SJCRH30 (cell line): ENCODE measurements around the gene SLC16A2. TPM values are rescaled to one million over a fixed set of nuclear protein-coding genes. Genes with fewer than 3 reads are reported as not detected.

Experiments
- DNase-seq, 2 experiments: peaks; one replicate each; pipeline ENCODE4 v3.0.0-alpha.2; 2015 to 2020
- H3K27ac ChIP-seq: fragments of 250-450 bp; sonication (Bioruptor Pico); 2 replicates; pipeline ENCODE4 v1.5.1; 2020; ENCODE audit warnings: mild to moderate bottlenecking, moderate library complexity
- H3K27me3 ChIP-seq: fragments of 250-450 bp; sonication (Bioruptor Pico); 2 replicates; pipeline ENCODE4 v1.5.1; 2020; ENCODE audit warnings: mild to moderate bottlenecking, moderate library complexity
- H3K36me3 ChIP-seq: fragments of 250-450 bp; sonication (Bioruptor Pico); 2 replicates; pipeline ENCODE4 v1.5.1; 2020; ENCODE audit warnings: mild to moderate bottlenecking, moderate library complexity
- H3K4me1 ChIP-seq: fragments of 250-450 bp; sonication (Bioruptor Pico); 2 replicates; pipeline ENCODE4 v1.5.1; 2020; ENCODE audit warnings: mild to moderate bottlenecking, moderate library complexity
- H3K4me3 ChIP-seq: fragments of 250-450 bp; sonication (Bioruptor Pico); 2 replicates; pipeline ENCODE4 v1.5.1; 2020; ENCODE audit warnings: mild to moderate bottlenecking, moderate library complexity
- H3K9me3 ChIP-seq: fragments of 250-450 bp; sonication (Bioruptor Pico); replicated peaks from 2 replicates; pipeline ENCODE4 v1.5.1; 2020; ENCODE audit warnings: mild to moderate bottlenecking, moderate library complexity
- total RNA-seq: library from RNA; depleted of rRNA; stranded (reverse); fragments of >200 nt; shearing (Covaris generic); gene quantifications from 2 replicates; pipeline ENCODE4 v1.2.3, GENCODE V29; 2014

The SLC16A2 gene
- total RNA-seq, 1 experiment from 2014 or later: 49.3 TPM

DNA sequence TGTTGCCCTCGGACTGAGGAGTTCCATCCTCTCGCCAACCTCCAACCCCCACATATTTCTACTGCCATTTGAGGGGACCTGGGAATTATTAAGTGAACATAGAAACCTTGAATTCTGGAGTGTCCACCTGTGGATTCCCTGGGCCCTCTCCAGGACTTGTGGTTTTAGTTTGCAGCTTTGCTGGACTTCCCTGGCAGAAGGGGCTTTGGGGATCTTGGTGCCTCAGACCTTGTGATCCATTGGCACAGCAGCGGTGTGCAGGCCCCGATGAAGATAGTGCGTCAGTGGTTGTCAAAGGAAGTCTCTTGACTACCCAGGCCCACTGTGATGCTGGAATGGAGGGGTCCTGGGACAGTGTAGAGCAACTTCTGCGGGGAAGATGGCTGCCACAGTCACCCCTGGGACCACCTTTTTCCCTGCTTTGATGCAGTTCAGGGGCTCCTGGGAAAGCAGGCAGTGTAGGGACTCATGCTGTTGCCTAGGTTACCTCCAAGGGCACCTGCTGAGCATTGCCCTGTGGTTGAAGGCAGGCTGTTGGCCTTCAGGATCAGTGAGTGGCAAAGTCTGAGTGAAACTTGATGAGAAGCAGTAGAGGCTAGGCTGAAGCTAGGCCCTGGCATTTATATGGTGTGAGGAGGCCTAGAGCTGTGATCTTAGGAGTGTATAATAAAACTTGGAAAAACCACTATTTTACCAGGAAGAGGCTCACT, 2.2 kb downstream of the SLC16A2 start:
- H3K36me3 ChIP-seq: no peaks in the 10 kb centered on the region
- peak overlapping the region; percentile 78; the same call in 1 of the 2 replicates for H3K27ac ChIP-seq
- DNase-seq: no peak
- H3K4me1 ChIP-seq: peaks cover 5% of the 10 kb centered on the region; the same call in 1 of the 2 replicates
- no peaks in the 10 kb centered on the region for H3K27me3 ChIP-seq
- no peaks in the 10 kb centered on the region for H3K9me3 ChIP-seq
- peak overlapping the region; percentile 84 for H3K4me3 ChIP-seq

DNA sequence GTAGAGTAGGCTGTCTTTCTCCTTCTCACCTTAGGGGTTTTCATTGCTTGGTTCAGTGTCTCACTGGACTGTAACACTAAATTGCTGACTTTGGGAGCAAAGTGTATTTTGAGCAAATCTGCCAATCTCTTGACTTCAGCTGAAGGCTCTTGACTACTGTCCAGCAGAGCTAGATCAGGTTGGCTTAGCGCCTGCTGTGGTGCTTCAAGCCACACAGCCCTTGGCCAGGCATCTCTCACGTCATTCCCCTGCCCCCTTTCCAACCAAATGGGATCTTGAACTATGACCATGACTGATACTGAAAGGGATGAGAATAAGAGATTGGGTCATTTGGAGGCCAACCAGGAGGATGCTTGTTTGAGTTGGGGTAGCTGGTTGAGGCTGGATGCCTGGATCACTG, 4.8 kb downstream of the SLC16A2 start:
- Histone ChIP-seq H3K27ac (no peak overlapping the region), H3K4me3 (no peak overlapping the region), H3K9me3 (no peaks in the 10 kb centered on the region), H3K4me1 (peaks cover 5% of the 10 kb centered on the region; the same call in 1 of the 2 replicates), H3K27me3 (no peaks in the 10 kb centered on the region), H3K36me3 (no peaks in the 10 kb centered on the region)
- no peak for DNase-seq

DNA sequence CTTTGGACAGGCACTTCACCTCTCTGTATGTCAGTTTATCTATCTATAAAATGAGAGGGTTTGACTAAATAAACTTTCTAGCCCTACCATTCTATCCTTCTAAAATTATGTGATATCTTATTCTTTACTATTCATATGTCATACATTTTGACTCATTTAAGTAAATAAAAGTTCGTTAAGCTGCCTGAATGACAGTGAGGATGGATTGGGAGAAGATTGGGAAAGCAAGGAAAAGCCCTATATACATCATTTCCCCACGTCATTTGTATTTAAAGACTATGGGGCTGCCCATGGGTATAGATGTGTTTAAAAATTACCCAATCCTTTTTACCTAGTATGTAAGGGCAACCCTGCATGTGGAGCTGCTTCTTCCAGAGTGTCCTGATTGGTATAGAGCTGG, 5.3 kb downstream of the SLC16A2 start:
- no peak for DNase-seq
- no peaks in the 10 kb centered on the region for H3K27me3 ChIP-seq
- H3K9me3 ChIP-seq: no peaks in the 10 kb centered on the region
- no peak overlapping the region for H3K27ac ChIP-seq
- no peaks in the 10 kb centered on the region for H3K36me3 ChIP-seq
- peaks cover 5% of the 10 kb centered on the region; the same call in 1 of the 2 replicates for H3K4me1 ChIP-seq
- H3K4me3 ChIP-seq: no peak overlapping the region

DNA sequence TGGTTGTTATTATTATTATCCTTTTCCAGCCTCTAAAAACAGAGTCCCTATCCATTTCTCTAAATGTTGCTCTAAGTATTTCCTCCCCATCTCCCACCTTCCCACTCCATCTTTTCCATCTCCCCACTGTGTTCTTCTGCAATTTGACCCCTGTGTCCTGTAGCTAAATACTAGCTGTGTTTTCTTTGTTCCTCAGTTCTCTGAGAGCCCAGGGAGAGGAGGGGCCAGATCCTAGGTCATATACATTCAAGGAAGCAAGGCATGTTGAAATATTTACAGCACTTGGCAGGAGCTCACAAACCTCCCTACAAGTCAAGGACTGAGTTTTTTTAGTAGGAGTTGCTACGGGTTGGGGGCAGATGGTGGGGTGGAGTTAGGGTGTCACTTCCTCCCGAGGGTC, 10.5 kb downstream of the SLC16A2 start:
- Histone ChIP-seq H3K36me3 (no peaks in the 10 kb centered on the region), H3K4me3 (no peak overlapping the region), H3K27me3 (no peaks in the 10 kb centered on the region), H3K9me3 (no peaks in the 10 kb centered on the region), H3K4me1 (peaks cover 26% of the 10 kb centered on the region), H3K27ac (no peak overlapping the region)
- DNase-seq: no peak

DNA sequence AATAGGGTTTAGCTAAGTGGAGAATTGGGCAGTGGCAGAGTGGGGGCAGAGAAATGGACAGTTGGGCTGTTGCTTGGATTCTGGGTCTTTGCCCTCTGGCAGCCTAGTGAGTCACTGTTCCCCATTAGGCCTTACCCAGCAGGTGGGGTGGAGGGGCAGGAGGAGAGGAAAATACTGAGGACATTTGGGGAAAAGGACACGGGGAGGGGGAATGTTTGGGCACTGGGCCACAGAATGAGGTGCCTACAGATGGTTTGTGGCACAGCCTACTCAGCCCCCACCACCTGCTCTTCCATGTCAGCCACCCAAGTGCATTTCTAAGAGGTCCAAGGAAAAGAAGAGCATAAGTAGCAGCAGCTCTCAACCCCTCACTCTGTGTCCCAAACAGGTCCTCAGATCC, 13.0 kb downstream of the SLC16A2 start:
- Histone ChIP-seq H3K27ac (peak overlapping the region; percentile 50), H3K36me3 (no peaks in the 10 kb centered on the region), H3K4me1 (peaks cover 50% of the 10 kb centered on the region), H3K27me3 (no peaks in the 10 kb centered on the region), H3K4me3 (no peak overlapping the region), H3K9me3 (no peaks in the 10 kb centered on the region)
- peak; percentile 85 to 92 for DNase-seq

DNA sequence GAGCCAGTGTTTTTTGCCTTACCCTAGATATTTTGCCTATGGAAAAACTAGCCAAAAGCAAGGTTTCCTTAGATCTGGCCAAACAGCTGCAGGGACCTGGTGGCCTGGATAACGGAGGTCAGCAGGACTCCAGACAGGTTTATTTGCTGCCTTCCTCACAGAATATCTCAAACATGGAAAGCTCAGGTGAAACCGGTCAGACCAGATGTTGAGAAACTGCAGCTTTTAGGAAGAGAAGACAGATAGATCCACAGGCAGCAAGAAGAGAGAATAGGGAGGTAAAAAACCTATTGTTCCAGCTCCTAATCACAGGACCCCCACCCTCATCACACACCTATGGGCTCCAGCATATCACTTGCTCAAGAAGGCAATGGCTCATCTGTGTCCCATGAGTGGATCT, 16.2 kb downstream of the SLC16A2 start:
- DNase-seq: no peak
- no peaks in the 10 kb centered on the region for H3K27me3 ChIP-seq
- no peak overlapping the region for H3K4me3 ChIP-seq
- no peaks in the 10 kb centered on the region for H3K9me3 ChIP-seq
- peak overlapping the region; percentile 87 for H3K27ac ChIP-seq
- no peaks in the 10 kb centered on the region for H3K36me3 ChIP-seq
- peaks cover 56% of the 10 kb centered on the region for H3K4me1 ChIP-seq

DNA sequence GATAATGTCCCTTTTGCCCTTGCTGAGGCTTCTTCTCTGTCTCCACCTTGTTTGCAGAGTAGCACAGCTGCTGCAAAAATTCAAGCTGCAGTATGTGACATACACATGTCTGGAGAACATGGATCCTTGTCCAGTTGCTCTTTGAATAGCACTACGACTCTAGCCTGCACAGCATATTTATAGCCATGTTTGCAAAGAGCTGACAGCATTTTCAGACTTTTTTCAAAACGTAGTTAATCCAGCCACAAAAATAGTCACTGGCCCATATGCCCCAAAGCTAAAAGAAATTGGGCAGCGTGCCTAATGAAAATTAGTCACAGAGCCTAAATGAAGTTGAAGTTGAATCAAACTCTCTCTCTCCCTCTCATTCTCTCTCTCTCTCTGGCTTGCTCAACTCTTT, 17.5 kb downstream of the SLC16A2 start:
- peaks cover 51% of the 10 kb centered on the region for H3K4me1 ChIP-seq
- DNase-seq: peak; percentile 76 to 89
- no peaks in the 10 kb centered on the region for H3K9me3 ChIP-seq
- peak overlapping the region; percentile 87 for H3K27ac ChIP-seq
- H3K4me3 ChIP-seq: no peak overlapping the region
- no peaks in the 10 kb centered on the region for H3K27me3 ChIP-seq
- no peaks in the 10 kb centered on the region for H3K36me3 ChIP-seq

DNA sequence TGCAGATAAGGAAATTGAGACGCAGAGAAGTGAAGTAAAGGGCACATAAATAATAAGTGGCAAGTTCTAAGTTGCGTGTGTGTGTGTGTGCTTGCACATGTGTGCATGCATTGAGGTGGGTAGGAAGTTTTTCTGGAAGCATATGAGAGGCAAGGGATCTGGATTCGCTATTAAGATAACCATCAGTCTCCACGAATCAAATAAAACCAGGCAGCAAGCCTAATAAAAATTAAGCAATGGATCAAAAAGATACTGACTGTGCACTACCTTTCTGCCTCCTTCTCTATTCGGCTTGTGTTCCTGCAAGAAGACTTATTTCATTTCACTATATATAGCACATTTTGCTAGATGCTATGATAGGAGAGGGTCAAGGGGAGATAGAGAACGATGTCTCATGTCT, 23.8 kb downstream of the SLC16A2 start:
- H3K4me3 ChIP-seq: no peak overlapping the region
- H3K9me3 ChIP-seq: no peaks in the 10 kb centered on the region
- H3K27ac ChIP-seq: no peak overlapping the region
- H3K36me3 ChIP-seq: no peaks in the 10 kb centered on the region
- H3K27me3 ChIP-seq: no peaks in the 10 kb centered on the region
- no peak for DNase-seq
- H3K4me1 ChIP-seq: peaks cover 16% of the 10 kb centered on the region

DNA sequence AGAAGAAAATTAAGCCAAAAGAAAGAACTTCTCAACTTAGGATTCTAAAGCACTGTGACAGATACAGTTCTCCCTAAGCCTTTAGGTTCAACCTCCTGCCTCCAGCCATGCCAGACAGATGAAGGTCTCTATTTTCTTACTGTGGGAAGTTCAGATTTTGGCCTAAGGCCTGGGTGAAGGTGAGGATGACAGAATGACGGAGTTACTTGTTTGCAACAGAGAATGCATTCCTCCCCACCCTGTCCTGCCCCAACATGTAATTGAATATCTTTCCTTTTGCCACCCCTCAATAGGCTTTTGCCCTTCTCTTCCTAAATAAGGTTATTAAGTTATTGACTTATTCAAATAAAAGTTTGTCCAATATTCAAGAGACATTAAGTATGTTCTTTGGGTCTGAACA, 25.6 kb downstream of the SLC16A2 start:
- H3K4me3 ChIP-seq: no peak overlapping the region
- peaks cover 25% of the 10 kb centered on the region for H3K4me1 ChIP-seq
- DNase-seq: no peak
- H3K27me3 ChIP-seq: no peaks in the 10 kb centered on the region
- H3K27ac ChIP-seq: no peak overlapping the region
- H3K9me3 ChIP-seq: no peaks in the 10 kb centered on the region
- no peaks in the 10 kb centered on the region for H3K36me3 ChIP-seq

DNA sequence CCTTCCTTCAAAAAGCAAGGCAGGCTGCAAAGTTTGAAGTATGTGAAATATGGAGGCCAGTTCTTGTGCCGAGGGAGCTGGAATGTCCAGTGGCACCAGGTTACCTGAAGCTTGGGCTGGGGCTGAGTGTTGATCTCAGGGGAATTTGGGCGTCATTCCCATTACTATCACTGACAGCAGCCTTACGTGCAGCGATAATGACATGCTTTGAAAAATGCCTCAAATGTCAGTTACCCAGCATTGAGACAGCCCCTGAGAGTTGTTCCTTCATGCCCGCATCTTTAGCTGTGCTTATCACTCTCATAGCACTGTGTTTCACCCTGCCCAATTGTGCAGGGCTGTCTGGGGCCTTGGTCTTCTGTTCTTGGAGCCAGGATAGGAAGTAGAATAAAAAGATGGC, 27.4 kb downstream of the SLC16A2 start:
- no peak for DNase-seq
- Histone ChIP-seq H3K9me3 (no peaks in the 10 kb centered on the region), H3K4me1 (peaks cover 25% of the 10 kb centered on the region), H3K36me3 (0 out of 2 replicates have a peak, but pooled peaks cover under 1% of the 10 kb centered on the region), H3K27me3 (no peaks in the 10 kb centered on the region), H3K27ac (no peak overlapping the region), H3K4me3 (no peak overlapping the region)

DNA sequence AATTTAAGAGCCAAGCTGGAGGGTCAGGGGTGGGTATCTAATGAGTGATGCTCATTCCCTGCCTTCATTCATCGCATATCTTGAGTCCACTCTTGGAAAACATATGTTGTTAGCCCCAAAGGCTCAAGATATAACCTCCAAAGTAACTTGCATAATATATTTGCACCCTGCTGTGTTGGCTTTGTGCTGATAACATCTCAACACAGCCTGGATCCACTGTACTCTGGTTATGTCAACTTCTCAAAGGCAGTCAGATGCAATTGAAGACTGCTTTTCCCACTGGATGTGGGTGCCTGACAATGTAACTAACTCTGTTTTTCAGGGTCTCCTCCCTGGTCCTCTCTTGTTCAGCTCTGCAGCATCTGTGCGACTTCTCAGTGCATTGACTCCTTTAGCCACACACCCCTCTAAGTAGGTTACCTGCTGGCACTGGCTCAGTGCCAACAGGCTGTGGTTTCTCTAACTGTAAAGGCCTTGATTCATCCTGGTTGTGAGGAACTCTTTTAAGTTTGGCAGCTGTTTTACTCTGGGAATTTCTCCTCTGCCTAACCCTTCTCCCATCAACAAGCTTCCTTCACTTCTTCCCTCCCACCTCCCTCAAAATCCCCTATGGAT, 28.1 kb downstream of the SLC16A2 start:
- Histone ChIP-seq H3K27me3 (no peaks in the 10 kb centered on the region), H3K27ac (no peak overlapping the region), H3K4me3 (no peak overlapping the region), H3K4me1 (peaks cover 25% of the 10 kb centered on the region), H3K36me3 (0 out of 2 replicates have a peak, but pooled peaks cover 3% of the 10 kb centered on the region), H3K9me3 (no peaks in the 10 kb centered on the region)
- DNase-seq: peak; percentile 79 to 90

DNA sequence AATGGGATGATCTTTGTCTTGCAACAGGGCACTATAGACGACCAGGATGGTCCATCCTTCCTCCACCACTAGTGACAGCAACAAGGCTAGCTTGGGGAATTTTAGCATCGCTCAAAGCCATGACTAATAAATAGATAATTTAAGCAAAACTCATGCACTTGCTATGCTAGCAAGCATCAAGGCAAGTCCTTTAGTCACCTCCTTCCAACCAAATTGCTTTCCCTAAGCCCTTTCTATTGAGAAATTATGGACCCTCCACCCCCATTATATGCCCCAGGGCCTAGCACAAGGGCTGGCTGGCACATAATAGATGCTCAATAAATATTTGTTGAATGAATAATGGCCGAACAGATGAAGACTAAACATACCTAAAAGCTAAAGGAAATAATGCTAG, 28.6 kb downstream of the SLC16A2 start:
- Histone ChIP-seq H3K9me3 (no peaks in the 10 kb centered on the region), H3K4me3 (no peak overlapping the region), H3K27me3 (no peaks in the 10 kb centered on the region), H3K4me1 (peaks cover 25% of the 10 kb centered on the region), H3K27ac (no peak overlapping the region), H3K36me3 (0 out of 2 replicates have a peak, but pooled peaks cover 3% of the 10 kb centered on the region)
- no peak for DNase-seq

DNA sequence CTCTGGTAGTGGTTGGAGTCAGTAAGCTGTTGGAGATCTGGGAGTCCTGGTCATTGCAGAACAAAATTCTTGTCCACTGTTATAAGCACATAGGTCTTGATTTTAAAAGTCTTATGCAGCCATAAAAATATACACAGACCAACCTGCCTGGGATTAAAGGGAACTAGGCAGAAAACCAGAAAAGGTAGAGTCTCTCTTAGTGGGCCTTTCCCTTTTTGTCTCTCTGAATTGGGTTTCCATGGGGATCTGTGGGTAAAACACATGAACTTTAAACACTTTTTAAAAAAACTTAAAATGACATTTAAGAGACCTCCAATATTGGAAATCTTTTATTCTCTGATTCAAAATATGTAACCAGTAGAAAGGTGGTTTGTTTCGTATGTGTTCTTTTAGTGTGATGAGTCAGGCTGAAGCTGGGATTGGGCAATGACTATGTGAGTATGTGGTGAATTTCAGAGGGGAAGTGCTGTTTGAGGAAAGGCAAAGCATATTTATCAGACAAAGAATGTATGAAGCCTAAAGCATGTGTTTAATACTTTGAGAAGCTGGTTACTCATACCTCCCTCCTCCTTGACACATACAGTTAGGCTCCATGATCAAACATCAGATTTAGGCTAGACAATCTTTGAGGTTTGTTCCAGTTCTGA, 29.6 kb downstream of the SLC16A2 start:
- H3K27ac ChIP-seq: no peak overlapping the region
- no peak for DNase-seq
- 0 out of 2 replicates have a peak, but pooled peaks cover 3% of the 10 kb centered on the region for H3K36me3 ChIP-seq
- H3K4me3 ChIP-seq: no peak overlapping the region
- no peaks in the 10 kb centered on the region for H3K27me3 ChIP-seq
- peaks cover 25% of the 10 kb centered on the region for H3K4me1 ChIP-seq
- no peaks in the 10 kb centered on the region for H3K9me3 ChIP-seq

DNA sequence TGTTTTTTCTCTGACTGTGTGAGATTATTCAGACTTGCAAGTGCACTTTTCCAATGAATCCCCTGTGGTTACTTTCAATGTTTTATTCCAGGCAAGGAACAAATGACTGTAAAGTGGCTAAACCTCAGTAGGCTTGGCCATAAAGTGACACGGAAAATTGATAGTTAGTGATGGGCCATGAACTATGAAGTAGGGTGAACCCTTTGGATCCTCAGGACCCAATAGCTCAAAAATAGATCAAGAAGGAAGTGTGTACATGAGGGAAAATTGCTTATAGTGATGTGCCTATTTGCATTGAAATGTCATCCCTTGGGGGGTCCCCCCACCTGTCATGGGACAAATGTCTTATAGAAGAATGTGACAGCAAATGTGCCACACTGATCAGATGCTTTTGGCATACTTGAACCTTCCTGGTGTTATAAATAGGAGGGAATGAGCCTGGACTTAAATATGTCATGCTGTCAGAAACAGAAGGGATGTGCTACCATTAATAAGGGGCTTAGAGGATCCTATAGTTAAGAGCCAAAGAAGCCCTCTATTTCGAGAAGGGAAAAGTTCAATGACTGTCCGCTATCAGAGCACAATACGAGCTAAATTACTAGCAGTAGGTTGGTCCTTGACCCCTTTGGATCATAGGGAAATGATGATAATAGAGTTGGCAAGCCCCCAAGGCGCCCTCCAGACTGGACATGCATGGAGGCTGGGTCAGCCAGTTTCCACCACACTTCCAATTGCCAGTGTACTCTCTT, 30.3 kb downstream of the SLC16A2 start:
- Histone ChIP-seq H3K4me1 (peaks cover 25% of the 10 kb centered on the region), H3K36me3 (0 out of 2 replicates have a peak, but pooled peaks cover 3% of the 10 kb centered on the region), H3K9me3 (no peaks in the 10 kb centered on the region), H3K4me3 (no peak overlapping the region), H3K27ac (no peak overlapping the region), H3K27me3 (no peaks in the 10 kb centered on the region)
- no peak for DNase-seq

DNA sequence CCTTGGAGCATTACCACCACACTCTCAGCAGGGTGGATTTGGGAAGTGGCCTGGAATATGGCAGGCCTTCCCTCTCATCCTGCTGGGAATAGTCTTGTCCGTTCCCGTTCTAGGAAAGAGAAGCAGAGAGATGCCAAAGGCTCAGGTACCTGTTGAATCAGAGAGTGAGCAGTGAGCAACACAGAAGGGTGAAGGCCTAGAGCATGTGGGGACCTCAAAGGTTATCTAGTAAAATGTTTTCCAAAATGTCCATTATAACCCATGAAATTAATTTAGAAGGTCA, 30.8 kb downstream of the SLC16A2 start:
- 0 out of 2 replicates have a peak, but pooled peaks cover 3% of the 10 kb centered on the region for H3K36me3 ChIP-seq
- DNase-seq: no peak
- no peaks in the 10 kb centered on the region for H3K9me3 ChIP-seq
- no peak overlapping the region for H3K4me3 ChIP-seq
- no peaks in the 10 kb centered on the region for H3K27me3 ChIP-seq
- no peak overlapping the region for H3K27ac ChIP-seq
- peaks cover 25% of the 10 kb centered on the region for H3K4me1 ChIP-seq
